Right forelimb (tissue), 1 donor: ENCODE data around the gene CCDC102B.
"Not testable (repeated sequence)": the region's sequence is repeated elsewhere in the genome, so short reads cannot be mapped to it uniquely, and the experiment has no call there.

ENCODE experiments used
- DNase-seq: peaks from one replicate; pipeline ENCODE4 v3.0.0-alpha.2; 2018

Gene CCDC102B

GRCh38 chr18:68797871-68798270 lies at the start of gene CCDC102B:
Gene CCDC102B, plus strand, starts transcription at chr18:68798080. Its CDS starts 38,684 bp downstream, at chr18:68836764.
- DNase-seq, result no peak

- DNase-seq, result no peak
These were observed 40.8 kb upstream of the CCDC102B start for GRCh38 chr18:68757126-68757525.

- DNase-seq, result no peak
These were observed 38.6 kb upstream of the CCDC102B start for GRCh38 chr18:68759308-68759707.

GRCh38 chr18:68763083-68763482 lies 34.8 kb upstream of the CCDC102B start:
- DNase-seq, result no peak

GRCh38 chr18:68764016-68764415 lies 33.9 kb upstream of the CCDC102B start:
- no peak for DNase-seq

GRCh38 chr18:68766433-68766832 lies 31.4 kb upstream of the CCDC102B start:
- no peak for DNase-seq

- no peak for DNase-seq
These were observed 28.4 kb upstream of the CCDC102B start for GRCh38 chr18:68769461-68769860.

- DNase-seq, result no peak
These were observed 25.6 kb upstream of the CCDC102B start for GRCh38 chr18:68772268-68772667.

- DNase-seq, result no peak
These were observed 19.5 kb upstream of the CCDC102B start for GRCh38 chr18:68778280-68778886.

- no peak for DNase-seq
These were observed 18.7 kb upstream of the CCDC102B start for GRCh38 chr18:68779169-68779568.

GRCh38 chr18:68780802-68781635 lies 16.9 kb upstream of the CCDC102B start:
- no peak for DNase-seq

GRCh38 chr18:68783506-68783905 lies 14.4 kb upstream of the CCDC102B start:
- DNase-seq, result no peak

GRCh38 chr18:68784071-68784470 lies 13.8 kb upstream of the CCDC102B start:
- DNase-seq, result no peak

GRCh38 chr18:68790290-68790689 lies 7.6 kb upstream of the CCDC102B start:
- not testable (repeated sequence) for DNase-seq

- no peak for DNase-seq
These were observed 6.1 kb upstream of the CCDC102B start for GRCh38 chr18:68791801-68792200.

GRCh38 chr18:68793951-68794350 lies 3.9 kb upstream of the CCDC102B start:
- no peak for DNase-seq

- no peak for DNase-seq
These were observed 767 bp upstream of the CCDC102B start for GRCh38 chr18:68796936-68797690.

GRCh38 chr18:68800075-68800474 lies 2.2 kb downstream of the CCDC102B start:
- DNase-seq, result no peak

- DNase-seq, result peak; percentile 60
These were observed 5.5 kb downstream of the CCDC102B start for GRCh38 chr18:68803356-68803755.

GRCh38 chr18:68817584-68817983 lies 19.7 kb downstream of the CCDC102B start:
- no peak for DNase-seq

GRCh38 chr18:68818584-68818983 lies 20.7 kb downstream of the CCDC102B start:
- DNase-seq, result no peak

GRCh38 chr18:68822926-68823325 lies 25.0 kb downstream of the CCDC102B start:
- DNase-seq, result no peak

- no peak for DNase-seq
These were observed 28.2 kb downstream of the CCDC102B start for GRCh38 chr18:68826121-68826520.
